GM12872 (cell line): ENCODE results near the gene AKAP13.

Experiments used
- CTCF ChIP-seq: IDR thresholded peaks from 3 replicates; pipeline ENCODE4 v1.5.1; 2011; ENCODE audit warnings: low read depth, mild to moderate bottlenecking, low read length, moderate library complexity; ENCODE audit not compliant: insufficient read depth

Gene AKAP13

GRCh38 chr15:85470563-85471271 is 90.3 kb downstream of the AKAP13 start:
- no peak for TF ChIP-seq CTCF

GRCh38 chr15:85472349-85472748 is 91.9 kb downstream of the AKAP13 start:
- no peak for TF ChIP-seq CTCF

DNA sequence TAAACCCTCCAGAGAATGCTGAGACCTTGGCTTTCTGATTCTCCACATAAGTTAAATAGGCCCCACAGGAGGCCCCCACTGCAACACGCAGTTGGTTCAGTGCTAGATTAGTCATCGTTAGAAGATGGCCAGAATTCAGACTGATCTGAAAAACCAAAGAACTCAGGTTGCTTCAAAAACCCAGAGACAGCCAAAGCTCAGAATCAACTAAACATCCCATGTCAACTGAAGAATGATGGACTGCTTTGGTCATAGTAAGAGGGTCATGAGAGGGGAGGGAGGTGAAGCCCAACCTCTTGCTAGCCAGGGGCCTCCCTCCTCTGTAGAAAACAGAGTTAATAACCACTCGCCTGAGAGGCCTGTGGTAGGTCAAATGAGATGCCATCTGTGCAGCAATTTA is 93.1 kb downstream of the AKAP13 start:
- TF ChIP-seq CTCF = no peak

GRCh38 chr15:85474700-85475316 is 94.4 kb downstream of the AKAP13 start:
- no peak for TF ChIP-seq CTCF

DNA sequence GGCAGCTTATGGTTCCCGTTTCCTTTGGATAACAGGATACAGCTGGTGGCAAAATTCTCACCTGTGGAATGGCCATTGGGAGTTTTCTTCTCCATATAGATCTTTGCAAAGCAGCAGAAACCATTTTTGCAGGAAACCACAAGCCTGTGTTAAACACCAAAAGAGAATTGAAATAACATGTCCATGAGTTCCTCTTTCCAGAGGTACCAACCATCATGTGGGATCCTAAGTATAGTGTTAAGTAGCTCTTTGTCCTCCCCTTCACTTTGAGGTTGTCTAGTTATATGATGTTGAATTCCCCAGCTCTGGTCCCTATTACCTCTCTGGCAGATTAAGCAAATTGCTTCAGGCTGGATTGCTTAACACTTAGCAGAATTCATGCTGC is 94.9 kb downstream of the AKAP13 start:
- TF ChIP-seq CTCF = no peak

DNA sequence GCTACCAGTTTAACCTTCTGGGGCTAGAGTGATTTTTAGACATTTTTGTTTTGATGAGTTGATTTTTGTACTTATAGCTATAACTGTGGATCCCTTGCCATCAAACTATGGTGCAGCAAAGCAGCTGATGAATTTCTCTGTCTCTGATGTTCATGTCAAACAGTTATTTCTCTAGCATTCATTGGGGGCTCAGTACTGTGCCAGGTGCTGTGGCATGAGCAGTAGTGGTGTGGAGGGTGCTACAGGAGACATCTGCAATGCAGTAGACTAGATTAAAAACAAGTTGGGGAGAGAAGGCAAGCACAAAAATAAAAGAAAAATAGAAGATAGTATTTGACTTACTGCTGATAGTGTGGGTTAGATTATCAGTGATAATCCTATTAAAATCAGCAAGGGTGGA is 95.3 kb downstream of the AKAP13 start:
- TF ChIP-seq CTCF = no peak

DNA sequence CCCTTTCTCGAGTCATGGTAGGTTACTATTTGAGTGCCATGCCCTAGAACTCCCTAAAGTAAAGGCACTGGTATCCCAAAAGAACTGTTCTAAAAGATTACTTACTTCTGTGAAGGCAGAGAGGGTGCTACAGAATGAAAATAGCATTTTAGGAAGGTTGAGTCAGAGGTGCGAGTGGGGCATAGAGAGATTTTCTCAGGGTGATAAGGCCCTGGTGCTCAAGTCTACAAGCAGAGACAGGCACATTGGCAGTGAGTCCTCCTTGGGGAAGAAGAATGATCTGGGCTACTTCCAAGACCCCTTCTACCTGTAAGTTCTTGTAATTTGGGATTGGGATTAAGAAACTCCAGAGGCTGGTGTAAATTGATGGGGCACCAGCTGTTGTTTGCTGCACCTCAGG is 96.7 kb downstream of the AKAP13 start:
- no peak for TF ChIP-seq CTCF

DNA sequence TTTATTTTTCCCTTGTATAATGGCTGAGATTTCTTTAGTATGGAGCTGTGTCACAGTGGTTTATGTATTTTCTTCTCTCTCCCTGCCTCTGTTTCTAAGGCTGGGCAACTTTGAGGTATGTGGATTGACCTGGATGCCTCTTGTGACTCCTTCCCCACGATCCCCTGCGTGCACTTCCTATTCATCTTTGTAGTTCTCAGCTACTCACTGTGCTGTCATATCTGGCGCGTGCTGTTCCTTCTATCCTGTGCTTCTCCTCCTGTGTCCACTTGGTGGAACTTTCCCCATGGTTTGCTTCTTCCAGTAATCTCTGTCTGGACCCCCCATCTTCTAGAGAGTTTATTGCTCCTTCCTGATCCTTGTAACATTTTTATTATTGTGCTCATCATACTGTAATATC is 97.3 kb downstream of the AKAP13 start:
- TF ChIP-seq CTCF = no peak
